ENCODE data around the gene RNF43. TPM values are rescaled to one million over a fixed set of nuclear protein-coding genes. Genes with fewer than 3 reads are reported as not detected.
A peak's percentile ranks its signal among the peaks of the same experiment; 100 is the strongest.

The RNF43 gene
- total and polyA plus RNA-seq, 4 donors, result 4.1 to 8.4 (median 5.1) TPM

DNA sequence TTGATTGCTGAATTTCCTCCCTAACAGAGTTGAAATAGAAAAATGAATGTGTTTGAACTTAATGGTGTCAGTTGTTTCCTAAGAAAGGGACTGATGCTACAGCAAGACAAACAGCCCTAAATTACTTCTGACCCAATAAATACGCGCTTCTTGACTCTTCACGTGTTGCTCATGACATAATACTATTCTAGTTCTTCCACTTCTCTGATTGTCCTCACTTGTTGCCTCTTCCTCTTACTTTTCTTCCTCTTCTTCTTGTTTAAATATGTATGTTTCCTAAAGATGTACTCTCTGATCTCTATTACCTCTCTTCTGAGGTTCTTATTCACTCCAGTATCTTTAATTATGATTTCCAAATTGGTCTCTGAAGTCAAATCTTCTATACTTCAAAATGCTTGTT, 32.4 kb downstream of the RNF43 start:
- Histone ChIP-seq H3K36me3 (ENCODE audit: control insufficient read depth in 4 of 4, insufficient read depth in 3 of 4, low read depth in 1 of 4, low read length in 3 of 4) (no peaks in the 10 kb centered on the region), H3K27me3 (ENCODE audit: control insufficient read depth in 4 of 4, insufficient read depth in 4 of 4, low read length in 3 of 4) (no peaks in the 10 kb centered on the region), H3K27ac (ENCODE audit: low read depth in 1 of 2, low read length in 2 of 2) (peak overlapping the region in 1 of 2 donors; percentile 56), H3K4me3 (ENCODE audit: low read depth in 1 of 3, low read length in 3 of 3) (no peak overlapping the region), H3K4me1 (ENCODE audit: control insufficient read depth in 4 of 4, insufficient read depth in 4 of 4, low read length in 3 of 4) (peaks cover 21 to 82% (median 74%) of the 10 kb centered on the region in 4 donors), H3K9ac (ENCODE audit: low read depth in 1 of 2, low read length in 2 of 2) (no peak overlapping the region), H3K9me3 (ENCODE audit: control insufficient read depth in 4 of 4, low read length in 3 of 4) (no peaks in the 10 kb centered on the region)
- 58% methylated on average over 3 of the region's 3 CpGs for WGBS
- TF ChIP-seq YY1 (IDR thresholded peaks at IDR 0.05) (no peak), RXRA (IDR thresholded peaks at IDR 0.05) (no peak), ZBTB33 (IDR thresholded peaks at IDR 0.05) (no peak), EGR1 (IDR thresholded peaks at IDR 0.05; ENCODE audit: low read depth in 2 of 2) (no peak), CTCF (IDR thresholded peaks at IDR 0.05; ENCODE audit: low read depth, low read length, missing input control) (no peak), NR2F2 (IDR thresholded peaks at IDR 0.05) (no peak), HNF4G (IDR thresholded peaks at IDR 0.05) (no peak), RAD21 (IDR thresholded peaks at IDR 0.05) (no peak), REST (IDR thresholded peaks at IDR 0.05) (no peak), SP1 (IDR thresholded peaks at IDR 0.05) (no peak)
- TF ChIP-seq, protein P1, sequence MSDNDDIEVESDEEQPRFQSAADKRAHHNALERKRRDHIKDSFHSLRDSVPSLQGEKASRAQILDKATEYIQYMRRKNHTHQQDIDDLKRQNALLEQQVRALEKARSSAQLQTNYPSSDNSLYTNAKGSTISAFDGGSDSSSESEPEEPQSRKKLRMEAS (IDR thresholded peaks at IDR 0.05), result no peak
- no peak for DNase-seq (ENCODE audit: low spot score)

GRCh38 chr17:58383892-58384462, 33.4 kb downstream of the RNF43 start:
- no peaks in the 10 kb centered on the region for H3K36me3 ChIP-seq (ENCODE audit: control insufficient read depth in 4 of 4, insufficient read depth in 3 of 4, low read depth in 1 of 4, low read length in 3 of 4)
- peak overlapping the region; percentile 12 to 76 for H3K27ac ChIP-seq (ENCODE audit: low read depth in 1 of 2, low read length in 2 of 2)
- WGBS, result 33% methylated on average over 4 of the region's 4 CpGs
- H3K9me3 ChIP-seq (ENCODE audit: control insufficient read depth in 4 of 4, low read length in 3 of 4), result no peaks in the 10 kb centered on the region
- H3K4me3 ChIP-seq (ENCODE audit: low read depth in 1 of 3, low read length in 3 of 3), result no peak overlapping the region
- H3K4me1 ChIP-seq (ENCODE audit: control insufficient read depth in 4 of 4, insufficient read depth in 4 of 4, low read length in 3 of 4), result peaks cover 22 to 81% (median 69%) of the 10 kb centered on the region in 4 donors
- H3K9ac ChIP-seq (ENCODE audit: low read depth in 1 of 2, low read length in 2 of 2), result peak overlapping the region in 1 of 2 donors; percentile 44
- no peak for DNase-seq (ENCODE audit: low spot score)
- no peaks in the 10 kb centered on the region for H3K27me3 ChIP-seq (ENCODE audit: control insufficient read depth in 4 of 4, insufficient read depth in 4 of 4, low read length in 3 of 4)
- TF ChIP-seq GABPA (IDR thresholded peaks at IDR 0.05 in 1 of 2, conservative IDR thresholded peaks at IDR 0.05 in 1 of 2) (peak; percentile 24 to 48), ZBTB33 (IDR thresholded peaks at IDR 0.05) (peak; percentile 17), NR2F2 (IDR thresholded peaks at IDR 0.05) (peak; percentile 60), TAF1 (conservative IDR thresholded peaks at IDR 0.05) (no peak), HNF4A (conservative IDR thresholded peaks at IDR 0.05) (peak; percentile 89 to 94), SP1 (IDR thresholded peaks at IDR 0.05) (peak; percentile 75), REST (IDR thresholded peaks at IDR 0.05) (no peak), HNF4G (IDR thresholded peaks at IDR 0.05) (peak; percentile 72), FOXA1 (IDR thresholded peaks at IDR 0.05) (no peak), JUND (IDR thresholded peaks at IDR 0.05) (peak in 1 of 2 donors; percentile 62), YY1 (IDR thresholded peaks at IDR 0.05) (no peak), RAD21 (IDR thresholded peaks at IDR 0.05) (peak in 1 of 2 donors; percentile 47)
- TF ChIP-seq, protein P1 (IDR thresholded peaks at IDR 0.05), result peak; percentile 65
- TF ChIP-seq, protein P2, sequence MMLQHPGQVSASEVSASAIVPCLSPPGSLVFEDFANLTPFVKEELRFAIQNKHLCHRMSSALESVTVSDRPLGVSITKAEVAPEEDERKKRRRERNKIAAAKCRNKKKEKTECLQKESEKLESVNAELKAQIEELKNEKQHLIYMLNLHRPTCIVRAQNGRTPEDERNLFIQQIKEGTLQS (IDR thresholded peaks at IDR 0.05), result peak; percentile 22
